GM18508 (cell line): Measurements from ENCODE around the gene EPN3.

ENCODE experiments used
- ATAC-seq: cut with Tn5 transposase; IDR thresholded peaks from one replicate; pipeline ENCODE4 v1.9.1; 2021; ENCODE audit warnings: moderate number of reproducible peaks; ENCODE audit not compliant: insufficient read depth, unreplicated experiment

Gene EPN3

GRCh38 chr17:50533720-50534148 lies 1.2 kb downstream of the EPN3 start:
- no peak for ATAC-seq

- ATAC-seq, result no peak
These were observed 1.9 kb downstream of the EPN3 start for GRCh38 chr17:50534222-50534978.

- no peak for ATAC-seq
These were observed 2.4 kb downstream of the EPN3 start for GRCh38 chr17:50534979-50535326.

GRCh38 chr17:50535407-50535806 lies 2.9 kb downstream of the EPN3 start:
- no peak for ATAC-seq

GRCh38 chr17:50536683-50537646 lies 4.4 kb downstream of the EPN3 start:
- ATAC-seq, result no peak

GRCh38 chr17:50537721-50538548 lies 5.4 kb downstream of the EPN3 start:
- no peak for ATAC-seq

GRCh38 chr17:50538549-50539410 lies 6.2 kb downstream of the EPN3 start:
- no peak for ATAC-seq

GRCh38 chr17:50539762-50540559 lies 7.4 kb downstream of the EPN3 start:
- ATAC-seq, result no peak

GRCh38 chr17:50540560-50541401 lies 8.2 kb downstream of the EPN3 start:
- no peak for ATAC-seq

GRCh38 chr17:50541402-50541715 lies 8.8 kb downstream of the EPN3 start:
- no peak for ATAC-seq

GRCh38 chr17:50541716-50542688 lies 9.5 kb downstream of the EPN3 start:
- no peak for ATAC-seq

- ATAC-seq, result no peak
These were observed 10.6 kb downstream of the EPN3 start for GRCh38 chr17:50542795-50543774.

GRCh38 chr17:50544516-50544915 lies 12.0 kb downstream of the EPN3 start:
- no peak for ATAC-seq

GRCh38 chr17:50545311-50545710 lies 12.8 kb downstream of the EPN3 start:
- no peak for ATAC-seq

- no peak for ATAC-seq
These were observed 14.1 kb downstream of the EPN3 start for GRCh38 chr17:50546701-50547034.
